ENCODE results near the gene UCK1. TPM values are rescaled to one million over a fixed set of nuclear protein-coding genes. Genes with fewer than 3 reads are reported as not detected.

Gene UCK1
- total and polyA plus RNA-seq, 4 donors, result 13.4 to 34.1 (median 24.0) TPM

DNA sequence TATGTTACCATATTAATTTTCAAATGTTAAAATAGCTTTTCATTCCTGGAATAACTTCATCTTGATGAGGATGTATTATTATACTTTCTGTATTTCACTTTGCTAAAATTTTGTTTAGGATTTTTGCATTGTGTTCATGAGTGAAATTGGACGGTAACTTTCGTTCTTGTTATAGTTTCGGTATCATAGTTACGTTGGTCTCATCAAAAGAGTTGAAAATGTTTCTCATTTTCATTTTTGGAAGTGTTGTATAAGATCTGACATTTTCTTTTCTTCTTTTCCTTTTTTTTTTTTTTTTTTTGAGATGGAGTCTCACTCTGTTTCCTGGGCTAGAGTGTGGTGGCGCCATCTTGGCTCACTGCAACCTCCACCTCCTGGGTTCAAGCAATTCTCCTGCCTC, 34.3 kb upstream of the UCK1 start:
- Histone ChIP-seq H3K4me3 (ENCODE audit: low read depth in 1 of 3, low read length in 3 of 3) (no peak overlapping the region), H3K36me3 (ENCODE audit: control insufficient read depth in 4 of 4, insufficient read depth in 3 of 4, low read depth in 1 of 4, low read length in 3 of 4) (peaks cover 0 to 4% (median 0%) of the 10 kb centered on the region in 4 donors), H3K4me1 (ENCODE audit: control insufficient read depth in 4 of 4, insufficient read depth in 4 of 4, low read length in 3 of 4) (no peaks in the 10 kb centered on the region), H3K9ac (ENCODE audit: low read depth in 1 of 2, low read length in 2 of 2) (no peak overlapping the region), H3K9me3 (ENCODE audit: control insufficient read depth in 4 of 4, low read length in 3 of 4) (peaks cover 0 to 3% (median 0%) of the 10 kb centered on the region in 4 donors), H3K27me3 (ENCODE audit: control insufficient read depth in 4 of 4, insufficient read depth in 4 of 4, low read length in 3 of 4) (no peaks in the 10 kb centered on the region), H3K27ac (ENCODE audit: low read depth in 1 of 2, low read length in 2 of 2) (no peak overlapping the region)
- WGBS, result 93% methylated on average over 5 of the region's 5 CpGs
- no peak for TF ChIP-seq FOXA2 (IDR thresholded peaks at IDR 0.05)
- no peak for TF ChIP-seq RXRA (IDR thresholded peaks at IDR 0.05)
- TF ChIP-seq, protein P1, sequence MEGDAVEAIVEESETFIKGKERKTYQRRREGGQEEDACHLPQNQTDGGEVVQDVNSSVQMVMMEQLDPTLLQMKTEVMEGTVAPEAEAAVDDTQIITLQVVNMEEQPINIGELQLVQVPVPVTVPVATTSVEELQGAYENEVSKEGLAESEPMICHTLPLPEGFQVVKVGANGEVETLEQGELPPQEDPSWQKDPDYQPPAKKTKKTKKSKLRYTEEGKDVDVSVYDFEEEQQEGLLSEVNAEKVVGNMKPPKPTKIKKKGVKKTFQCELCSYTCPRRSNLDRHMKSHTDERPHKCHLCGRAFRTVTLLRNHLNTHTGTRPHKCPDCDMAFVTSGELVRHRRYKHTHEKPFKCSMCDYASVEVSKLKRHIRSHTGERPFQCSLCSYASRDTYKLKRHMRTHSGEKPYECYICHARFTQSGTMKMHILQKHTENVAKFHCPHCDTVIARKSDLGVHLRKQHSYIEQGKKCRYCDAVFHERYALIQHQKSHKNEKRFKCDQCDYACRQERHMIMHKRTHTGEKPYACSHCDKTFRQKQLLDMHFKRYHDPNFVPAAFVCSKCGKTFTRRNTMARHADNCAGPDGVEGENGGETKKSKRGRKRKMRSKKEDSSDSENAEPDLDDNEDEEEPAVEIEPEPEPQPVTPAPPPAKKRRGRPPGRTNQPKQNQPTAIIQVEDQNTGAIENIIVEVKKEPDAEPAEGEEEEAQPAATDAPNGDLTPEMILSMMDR (IDR thresholded peaks at IDR 0.05; ENCODE audit: low read depth, low read length, missing input control), result no peak
- no peak for DNase-seq (ENCODE audit: low spot score)

DNA sequence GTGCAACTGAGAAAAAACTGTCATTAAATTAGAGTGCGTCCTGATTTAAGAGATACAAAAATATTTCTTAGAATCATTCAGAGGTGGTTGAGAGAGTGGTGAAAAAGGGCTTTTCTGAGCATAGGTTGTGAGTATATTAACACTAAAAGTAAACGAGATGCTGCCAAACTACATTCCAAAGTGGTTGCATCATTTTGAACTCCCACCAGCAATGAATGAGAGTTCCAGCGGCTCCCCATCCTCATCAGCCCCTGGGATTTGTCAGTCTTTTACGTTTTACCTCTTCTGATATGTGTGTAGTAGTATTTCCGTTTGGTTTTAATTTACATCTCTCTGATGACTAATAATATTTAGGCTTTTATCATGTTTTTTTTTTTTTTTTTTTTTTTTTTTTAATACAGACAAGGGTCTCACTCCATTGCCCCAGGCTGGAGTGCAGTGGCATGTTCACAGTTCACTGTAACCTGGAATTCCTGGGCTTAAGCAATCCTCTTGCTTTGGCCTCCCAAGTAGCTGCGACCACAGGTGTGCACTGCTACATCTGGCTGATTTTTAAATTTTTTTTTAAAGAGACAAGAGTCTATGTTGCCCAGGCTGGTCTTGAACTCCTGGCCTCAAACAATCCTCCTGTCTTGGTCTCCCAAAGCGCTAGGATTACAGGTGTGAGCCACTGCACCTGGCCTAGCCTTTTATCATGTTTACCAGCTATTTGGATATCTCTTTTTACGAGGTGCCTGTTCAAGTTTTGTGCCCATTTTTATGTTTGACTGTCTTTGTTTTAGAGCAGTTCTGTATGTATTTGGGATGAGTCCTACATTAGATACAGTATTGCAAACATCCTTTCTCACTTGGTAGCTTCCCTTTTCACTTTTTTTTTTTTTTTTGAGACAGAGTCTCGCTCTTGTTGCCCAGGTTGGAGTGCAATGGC, 31.2 kb upstream of the UCK1 start:
- Histone ChIP-seq H3K9me3 (ENCODE audit: control insufficient read depth in 4 of 4, low read length in 3 of 4) (peaks cover 0 to 3% (median 0%) of the 10 kb centered on the region in 4 donors), H3K36me3 (ENCODE audit: control insufficient read depth in 4 of 4, insufficient read depth in 3 of 4, low read depth in 1 of 4, low read length in 3 of 4) (peaks cover 0 to 12% (median 0%) of the 10 kb centered on the region in 4 donors), H3K4me3 (ENCODE audit: low read depth in 1 of 3, low read length in 3 of 3) (no peak overlapping the region), H3K27me3 (ENCODE audit: control insufficient read depth in 4 of 4, insufficient read depth in 4 of 4, low read length in 3 of 4) (no peaks in the 10 kb centered on the region), H3K27ac (ENCODE audit: low read depth in 1 of 2, low read length in 2 of 2) (no peak overlapping the region), H3K9ac (ENCODE audit: low read depth in 1 of 2, low read length in 2 of 2) (no peak overlapping the region), H3K4me1 (ENCODE audit: control insufficient read depth in 4 of 4, insufficient read depth in 4 of 4, low read length in 3 of 4) (no peaks in the 10 kb centered on the region)
- TF ChIP-seq, protein P1 (IDR thresholded peaks at IDR 0.05; ENCODE audit: low read depth, low read length, missing input control), result no peak
- TF ChIP-seq HNF4A (conservative IDR thresholded peaks at IDR 0.05), result no peak
- no peak for TF ChIP-seq RAD21 (IDR thresholded peaks at IDR 0.05)
- no peak for TF ChIP-seq YY1 (IDR thresholded peaks at IDR 0.05)
- no peak for TF ChIP-seq FOXA2 (IDR thresholded peaks at IDR 0.05)
- no peak for TF ChIP-seq SP1 (IDR thresholded peaks at IDR 0.05)
- TF ChIP-seq, protein P2, sequence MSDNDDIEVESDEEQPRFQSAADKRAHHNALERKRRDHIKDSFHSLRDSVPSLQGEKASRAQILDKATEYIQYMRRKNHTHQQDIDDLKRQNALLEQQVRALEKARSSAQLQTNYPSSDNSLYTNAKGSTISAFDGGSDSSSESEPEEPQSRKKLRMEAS (IDR thresholded peaks at IDR 0.05), result no peak
- no peak for TF ChIP-seq RXRA (IDR thresholded peaks at IDR 0.05)
- TF ChIP-seq, protein P3, sequence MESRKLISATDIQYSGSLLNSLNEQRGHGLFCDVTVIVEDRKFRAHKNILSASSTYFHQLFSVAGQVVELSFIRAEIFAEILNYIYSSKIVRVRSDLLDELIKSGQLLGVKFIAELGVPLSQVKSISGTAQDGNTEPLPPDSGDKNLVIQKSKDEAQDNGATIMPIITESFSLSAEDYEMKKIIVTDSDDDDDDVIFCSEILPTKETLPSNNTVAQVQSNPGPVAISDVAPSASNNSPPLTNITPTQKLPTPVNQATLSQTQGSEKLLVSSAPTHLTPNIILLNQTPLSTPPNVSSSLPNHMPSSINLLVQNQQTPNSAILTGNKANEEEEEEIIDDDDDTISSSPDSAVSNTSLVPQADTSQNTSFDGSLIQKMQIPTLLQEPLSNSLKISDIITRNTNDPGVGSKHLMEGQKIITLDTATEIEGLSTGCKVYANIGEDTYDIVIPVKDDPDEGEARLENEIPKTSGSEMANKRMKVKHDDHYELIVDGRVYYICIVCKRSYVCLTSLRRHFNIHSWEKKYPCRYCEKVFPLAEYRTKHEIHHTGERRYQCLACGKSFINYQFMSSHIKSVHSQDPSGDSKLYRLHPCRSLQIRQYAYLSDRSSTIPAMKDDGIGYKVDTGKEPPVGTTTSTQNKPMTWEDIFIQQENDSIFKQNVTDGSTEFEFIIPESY (IDR thresholded peaks at IDR 0.05), result no peak
- no peak for TF ChIP-seq FOXA1 (IDR thresholded peaks at IDR 0.05)
- DNase-seq (ENCODE audit: low spot score), result no peak
- 74% methylated on average over 9 of the region's 9 CpGs for WGBS

Measured in liver (tissue), 9 donors.